Fibroblast of lung (primary cell): ENCODE data around the gene ITGBL1. TPM values are rescaled to one million over a fixed set of nuclear protein-coding genes. Genes with fewer than 3 reads are reported as not detected.

ENCODE experiments used
- DNase-seq, 2 donors: peaks; one replicate each; pipeline versions ENCODE4 v3.0.0 to v3.0.0-alpha.2; 2010; ENCODE audit warnings: low read depth in 2 of 2
- H2AFZ ChIP-seq: 2 replicates; pipeline ENCODE4 v1.5.1; 2012; ENCODE audit warnings: low read length, control low read depth, inconsistent platforms
- H3K27ac ChIP-seq: 2 replicates; pipeline ENCODE4 v1.5.1; 2011; ENCODE audit warnings: low read length, control low read depth; ENCODE audit not compliant: insufficient read depth
- H3K27me3 ChIP-seq: 2 replicates; pipeline ENCODE4 v1.5.1; 2011; ENCODE audit warnings: mild to moderate bottlenecking, low read length; ENCODE audit not compliant: control insufficient read depth, insufficient read depth
- H3K36me3 ChIP-seq: 2 replicates; pipeline ENCODE4 v1.5.1; 2011; ENCODE audit warnings: low read length; ENCODE audit not compliant: control insufficient read depth, insufficient read depth
- H3K4me1 ChIP-seq: 2 replicates; pipeline ENCODE4 v1.5.1; 2011; ENCODE audit warnings: low read length; ENCODE audit not compliant: control insufficient read depth, insufficient read depth; ENCODE audit errors: extremely low read depth
- H3K4me2 ChIP-seq: 2 replicates; pipeline ENCODE4 v1.5.1; 2011; ENCODE audit warnings: low read length, control low read depth; ENCODE audit not compliant: insufficient read depth; ENCODE audit errors: extremely low read depth
- H3K4me3 ChIP-seq, 4 experiments: fragments of 200-600 bp in 1 of 4; sonication (generic) in 1 of 4; replicated peaks in 1 of 4; 2 replicates each; pipeline ENCODE4 v1.5.1; 2011 to 2016; ENCODE audit warnings: low read length in 4 of 4, low read depth in 3 of 4, mild to moderate bottlenecking in 3 of 4, control low read depth in 2 of 4, inconsistent platforms in 1 of 4, mixed read lengths in 1 of 4; ENCODE audit not compliant: insufficient read depth in 1 of 4; ENCODE audit errors: control extremely low read depth in 1 of 4
- H3K79me2 ChIP-seq: 2 replicates; pipeline ENCODE4 v1.5.1; 2012; ENCODE audit warnings: mild to moderate bottlenecking, low read length, inconsistent platforms; ENCODE audit not compliant: control insufficient read depth, insufficient read depth
- H3K9ac ChIP-seq: 2 replicates; pipeline ENCODE4 v1.5.1; 2011; ENCODE audit warnings: mild to moderate bottlenecking, low read length, control low read depth; ENCODE audit not compliant: insufficient read depth
- H3K9me3 ChIP-seq: 2 replicates; pipeline ENCODE4 v1.5.1; 2012; ENCODE audit warnings: low read depth, low read length; ENCODE audit not compliant: control insufficient read depth, insufficient read depth
- H4K20me1 ChIP-seq: 2 replicates; pipeline ENCODE4 v1.5.1; 2011; ENCODE audit warnings: low read length; ENCODE audit not compliant: control insufficient read depth, insufficient read depth; ENCODE audit errors: extremely low read depth
- CTCF ChIP-seq, 2 donors: IDR thresholded peaks in 1 of 2; conservative IDR thresholded peaks in 1 of 2; 1 replicate in 1 of 2; 2 replicates in 1 of 2; pipeline ENCODE4 v1.5.1; 2011 to 2012; ENCODE audit warnings: low read length in 2 of 2, control low read depth in 1 of 2, inconsistent platforms in 1 of 2, low read depth in 1 of 2, mild to moderate bottlenecking in 1 of 2
- EZH2 ChIP-seq: IDR thresholded peaks from 2 replicates; pipeline ENCODE4 v1.5.1; 2012; ENCODE audit warnings: low read length, control low read depth, mild to moderate bottlenecking; ENCODE audit errors: missing control alignments
- polyA plus RNA-seq, 2 donors: library from polyadenylated mRNA; depleted of rRNA in 1 of 2; stranded (reverse) in 1 of 2; unstranded in 1 of 2; fragments of >200 nt; gene quantifications; 2 replicates each; pipeline ENCODE4 v1.2.1, GENCODE V29; 2011 to 2012; ENCODE audit warnings: missing spikeins in 1 of 2
- total RNA-seq: library from RNA; depleted of rRNA; stranded (reverse); fragments of >200 nt; gene quantifications from 2 replicates; pipeline ENCODE4 v1.2.1, GENCODE V29; 2014

The ITGBL1 gene
- total and polyA plus RNA-seq, 2 donors (not counting 1 experiment from before 2014, with no cell fraction given), result 45.1 to 87.4 TPM

GRCh38 chr13:101474419-101474957 lies 22.0 kb downstream of the ITGBL1 start:
- Histone ChIP-seq H3K27ac (no peak overlapping the region), H3K27me3 (no peaks in the 10 kb centered on the region), H3K4me3 (no peak overlapping the region), H3K9ac (no peak overlapping the region), H2AFZ (no peak overlapping the region), H3K9me3 (no peaks in the 10 kb centered on the region), H4K20me1 (no peaks in the 10 kb centered on the region), H3K4me2 (no peak overlapping the region), H3K36me3 (no peaks in the 10 kb centered on the region), H3K79me2 (peaks cover 3% of the 10 kb centered on the region), H3K4me1 (peaks cover 16% of the 10 kb centered on the region)
- peak; percentile 91 to 96 for DNase-seq
- TF ChIP-seq CTCF (conservative IDR thresholded peaks at IDR 0.05 in 1 of 2, IDR thresholded peaks at IDR 0.05 in 1 of 2; ENCODE audit: low read depth in 1 of 2, low read length in 2 of 2) (peak; percentile 68 to 75), EZH2 (no peak)

GRCh38 chr13:101475536-101475935 lies 23.1 kb downstream of the ITGBL1 start:
- Histone ChIP-seq H3K36me3 (no peaks in the 10 kb centered on the region), H4K20me1 (no peaks in the 10 kb centered on the region), H3K9me3 (no peaks in the 10 kb centered on the region), H2AFZ (no peak overlapping the region), H3K4me2 (no peak overlapping the region), H3K4me1 (peaks cover 16% of the 10 kb centered on the region), H3K9ac (no peak overlapping the region), H3K27ac (no peak overlapping the region), H3K4me3 (no peak overlapping the region), H3K27me3 (no peaks in the 10 kb centered on the region), H3K79me2 (peaks cover 3% of the 10 kb centered on the region)
- TF ChIP-seq EZH2 (no peak), CTCF (conservative IDR thresholded peaks at IDR 0.05 in 1 of 2, IDR thresholded peaks at IDR 0.05 in 1 of 2; ENCODE audit: low read depth in 1 of 2, low read length in 2 of 2) (no peak)
- DNase-seq, result no peak

- Histone ChIP-seq H3K9me3 (no peaks in the 10 kb centered on the region), H3K4me2 (no peak overlapping the region), H3K79me2 (no peaks in the 10 kb centered on the region), H3K27me3 (no peaks in the 10 kb centered on the region), H3K27ac (no peak overlapping the region), H3K4me1 (no peaks in the 10 kb centered on the region), H2AFZ (no peak overlapping the region), H4K20me1 (no peaks in the 10 kb centered on the region), H3K4me3 (no peak overlapping the region), H3K9ac (no peak overlapping the region), H3K36me3 (no peaks in the 10 kb centered on the region)
- TF ChIP-seq EZH2, result no peak
- no peak for DNase-seq
These were observed 28.9 kb downstream of the ITGBL1 start for GRCh38 chr13:101481421-101481820.
